ENCODE data around the gene SUN3. TPM values are rescaled to one million over a fixed set of nuclear protein-coding genes. Genes with fewer than 3 reads are reported as not detected.

SUN3 gene
- total RNA-seq, 2 donors from 2014 or later = not detected

DNA sequence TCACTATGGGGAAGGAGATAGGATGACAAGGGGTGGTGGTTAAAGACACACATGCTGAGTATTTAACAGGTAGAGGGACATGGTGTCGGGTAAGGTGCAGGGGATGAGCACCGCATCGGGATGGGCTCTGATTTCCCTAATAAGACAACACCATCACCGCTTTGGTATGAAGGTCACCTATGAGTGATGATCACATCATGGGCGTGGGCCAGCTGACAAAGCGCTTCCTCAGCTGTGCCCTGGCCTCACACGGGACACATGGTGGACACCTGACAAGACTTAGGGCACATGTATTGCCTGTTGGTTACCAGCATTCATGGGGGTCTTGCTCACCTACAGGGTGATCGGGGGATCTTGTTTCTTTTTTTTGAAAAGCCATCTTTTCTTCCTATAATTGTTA, 19.2 kb upstream of the SUN3 start:
- H3K9me3 ChIP-seq = no peaks in the 10 kb centered on the region
- no peak overlapping the region for H3K27ac ChIP-seq
- TF ChIP-seq, protein P1, sequence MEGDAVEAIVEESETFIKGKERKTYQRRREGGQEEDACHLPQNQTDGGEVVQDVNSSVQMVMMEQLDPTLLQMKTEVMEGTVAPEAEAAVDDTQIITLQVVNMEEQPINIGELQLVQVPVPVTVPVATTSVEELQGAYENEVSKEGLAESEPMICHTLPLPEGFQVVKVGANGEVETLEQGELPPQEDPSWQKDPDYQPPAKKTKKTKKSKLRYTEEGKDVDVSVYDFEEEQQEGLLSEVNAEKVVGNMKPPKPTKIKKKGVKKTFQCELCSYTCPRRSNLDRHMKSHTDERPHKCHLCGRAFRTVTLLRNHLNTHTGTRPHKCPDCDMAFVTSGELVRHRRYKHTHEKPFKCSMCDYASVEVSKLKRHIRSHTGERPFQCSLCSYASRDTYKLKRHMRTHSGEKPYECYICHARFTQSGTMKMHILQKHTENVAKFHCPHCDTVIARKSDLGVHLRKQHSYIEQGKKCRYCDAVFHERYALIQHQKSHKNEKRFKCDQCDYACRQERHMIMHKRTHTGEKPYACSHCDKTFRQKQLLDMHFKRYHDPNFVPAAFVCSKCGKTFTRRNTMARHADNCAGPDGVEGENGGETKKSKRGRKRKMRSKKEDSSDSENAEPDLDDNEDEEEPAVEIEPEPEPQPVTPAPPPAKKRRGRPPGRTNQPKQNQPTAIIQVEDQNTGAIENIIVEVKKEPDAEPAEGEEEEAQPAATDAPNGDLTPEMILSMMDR (IDR thresholded peaks at IDR 0.05) = no peak
- no peaks in the 10 kb centered on the region for H3K36me3 ChIP-seq
- H3K27me3 ChIP-seq = no peaks in the 10 kb centered on the region
- no peak for DNase-seq (ENCODE audit: low spot score)
- no peaks in the 10 kb centered on the region for H3K4me1 ChIP-seq
- no peak overlapping the region for H3K4me3 ChIP-seq

DNA sequence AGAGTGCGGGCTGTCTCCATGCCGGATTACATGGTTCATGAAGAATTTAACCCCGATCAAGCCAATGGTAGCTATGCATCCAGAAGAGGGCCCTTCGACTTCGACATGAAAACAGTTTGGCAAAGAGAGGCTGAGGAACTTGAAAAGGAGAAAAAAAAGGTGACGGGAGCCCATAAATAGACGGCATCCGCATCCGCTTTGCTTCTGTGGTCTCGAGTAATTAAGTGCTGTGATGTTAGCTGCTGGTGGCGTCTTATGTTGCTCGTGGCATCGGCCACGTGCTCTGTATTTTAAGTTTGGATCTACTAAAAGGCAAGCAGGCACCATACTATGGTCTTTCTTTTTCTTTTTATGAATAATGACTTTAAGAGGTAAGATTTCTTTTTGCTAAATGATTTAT, 17.6 kb upstream of the SUN3 start:
- no peak for DNase-seq (ENCODE audit: low spot score)
- Histone ChIP-seq H3K27me3 (no peaks in the 10 kb centered on the region), H3K4me1 (no peaks in the 10 kb centered on the region), H3K4me3 (no peak overlapping the region), H3K27ac (no peak overlapping the region), H3K36me3 (no peaks in the 10 kb centered on the region), H3K9me3 (no peaks in the 10 kb centered on the region)
- TF ChIP-seq, protein P1 (IDR thresholded peaks at IDR 0.05) = no peak

DNA sequence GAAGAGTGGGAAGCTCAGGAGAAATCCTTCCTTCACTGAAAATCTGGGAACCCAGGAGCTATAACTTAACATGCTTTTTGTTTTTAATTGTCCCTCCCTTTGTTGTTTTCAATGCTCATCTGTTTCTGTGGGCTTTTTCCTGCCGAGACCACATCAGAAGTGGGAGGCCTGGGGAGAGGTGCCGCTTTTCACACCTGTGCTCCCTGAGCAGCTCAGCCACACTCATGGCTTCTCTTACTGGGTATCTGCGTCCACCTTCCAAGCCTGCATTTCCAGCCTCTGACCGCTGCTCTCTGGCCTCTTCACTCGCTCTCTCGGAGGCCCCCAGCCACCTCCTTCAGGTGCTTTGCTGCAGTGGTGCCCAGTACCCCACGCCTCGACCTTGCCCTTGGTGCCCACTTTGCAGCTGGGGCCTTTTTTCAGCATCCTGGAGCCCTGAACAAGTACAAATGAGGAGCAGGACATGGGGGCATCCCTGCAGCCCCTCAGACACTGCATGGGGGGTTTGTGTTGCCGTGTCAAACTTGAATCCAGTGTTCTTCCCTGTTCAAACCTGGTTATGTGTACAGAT, 16.4 kb upstream of the SUN3 start:
- Histone ChIP-seq H3K4me3 (no peak overlapping the region), H3K36me3 (no peaks in the 10 kb centered on the region), H3K4me1 (no peaks in the 10 kb centered on the region), H3K9me3 (no peaks in the 10 kb centered on the region), H3K27ac (no peak overlapping the region), H3K27me3 (no peaks in the 10 kb centered on the region)
- no peak for DNase-seq (ENCODE audit: low spot score)
- TF ChIP-seq, protein P1 (IDR thresholded peaks at IDR 0.05) = no peak

DNA sequence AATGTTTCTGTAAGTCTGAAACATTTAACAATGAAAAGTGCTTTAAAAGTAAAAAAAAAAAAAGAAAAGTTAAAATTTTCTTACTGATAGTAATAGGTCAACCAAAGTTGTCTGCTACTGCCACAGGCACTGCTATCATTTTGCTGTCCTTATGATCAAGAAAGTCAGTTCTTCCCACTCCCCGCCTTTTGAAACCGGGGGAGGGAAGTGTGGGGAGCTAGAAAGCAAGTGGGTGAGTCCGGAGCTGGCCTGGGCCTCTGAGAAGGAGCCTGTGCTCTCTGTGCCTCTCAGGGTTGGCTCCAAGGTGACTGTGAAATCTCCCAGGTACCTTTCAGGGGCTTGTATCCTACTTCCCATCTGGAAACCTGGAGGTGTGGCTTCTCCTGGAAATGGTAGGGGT, 13.7 kb upstream of the SUN3 start:
- H3K36me3 ChIP-seq = no peaks in the 10 kb centered on the region
- no peak overlapping the region for H3K4me3 ChIP-seq
- TF ChIP-seq, protein P1 (IDR thresholded peaks at IDR 0.05) = no peak
- DNase-seq (ENCODE audit: low spot score) = no peak
- no peaks in the 10 kb centered on the region for H3K9me3 ChIP-seq
- no peak overlapping the region for H3K27ac ChIP-seq
- H3K27me3 ChIP-seq = no peaks in the 10 kb centered on the region
- H3K4me1 ChIP-seq = no peaks in the 10 kb centered on the region

DNA sequence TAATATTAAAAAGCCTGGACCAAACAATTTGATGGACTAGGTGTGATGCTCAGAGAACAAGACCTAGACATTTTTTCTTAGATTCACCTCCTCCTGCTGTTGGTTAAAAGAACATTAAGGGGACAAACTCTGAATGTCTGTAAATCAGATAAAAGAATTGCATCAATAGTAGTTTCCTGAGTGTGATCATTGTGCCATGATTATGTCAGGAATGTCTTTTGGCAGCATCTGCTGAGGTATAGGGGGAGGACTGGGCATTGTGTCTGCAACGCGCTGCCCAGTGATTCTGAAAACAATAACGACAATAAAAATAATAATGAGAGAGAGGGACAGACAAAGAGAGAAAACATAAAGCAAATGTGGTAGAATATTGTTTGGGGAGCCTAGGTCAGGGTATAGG, 13.3 kb upstream of the SUN3 start:
- Histone ChIP-seq H3K27me3 (no peaks in the 10 kb centered on the region), H3K27ac (no peak overlapping the region), H3K36me3 (no peaks in the 10 kb centered on the region), H3K4me3 (no peak overlapping the region), H3K9me3 (no peaks in the 10 kb centered on the region), H3K4me1 (no peaks in the 10 kb centered on the region)
- DNase-seq (ENCODE audit: low spot score) = no peak
- TF ChIP-seq, protein P1 (IDR thresholded peaks at IDR 0.05) = no peak

DNA sequence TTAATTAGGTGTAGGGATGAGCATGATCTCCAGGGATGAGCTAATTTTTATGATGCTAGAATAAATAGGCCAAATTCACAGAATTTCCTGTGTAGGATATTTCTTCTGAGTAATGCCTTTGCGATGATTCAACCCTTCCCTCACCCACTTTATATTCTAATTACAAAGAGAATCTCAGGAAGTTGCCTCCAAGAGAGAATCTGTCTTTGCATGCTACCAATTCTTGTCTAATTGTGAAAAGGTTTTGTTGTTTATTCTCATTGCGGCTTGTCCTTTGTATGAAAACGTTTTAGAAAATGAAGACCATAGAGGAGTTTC, 12.7 kb upstream of the SUN3 start:
- TF ChIP-seq, protein P1 (IDR thresholded peaks at IDR 0.05) = no peak
- Histone ChIP-seq H3K27me3 (no peaks in the 10 kb centered on the region), H3K4me1 (no peaks in the 10 kb centered on the region), H3K4me3 (no peak overlapping the region), H3K36me3 (no peaks in the 10 kb centered on the region), H3K9me3 (no peaks in the 10 kb centered on the region), H3K27ac (no peak overlapping the region)
- no peak for DNase-seq (ENCODE audit: low spot score)

All from right atrium auricular region (tissue), 2 donors.